Astrocyte of the cerebellum (primary cell): Measurements from ENCODE around the gene MAN2C1.

ENCODE experiments used
- DNase-seq: peaks from one replicate; pipeline ENCODE4 v3.0.0-alpha.2; 2011; ENCODE audit warnings: low read depth
- H3K4me3 ChIP-seq: 2 replicates; pipeline ENCODE4 v1.5.1; 2011; ENCODE audit warnings: mild to moderate bottlenecking, low read depth, low read length, moderate library complexity
- in situ Hi-C: cut with HindIII; loops from 2 replicates; pipeline ENCODE4 v1.10.0; 2017; ENCODE audit warnings: low sequenced_read_pairs
- TF ChIP-seq, protein P1 (sequence below): IDR thresholded peaks from 2 replicates; pipeline ENCODE4 v1.5.1; 2012; ENCODE audit warnings: low read length, low read depth, moderate library complexity, mild to moderate bottlenecking; ENCODE audit errors: missing control alignments

MAN2C1 gene

DNA sequence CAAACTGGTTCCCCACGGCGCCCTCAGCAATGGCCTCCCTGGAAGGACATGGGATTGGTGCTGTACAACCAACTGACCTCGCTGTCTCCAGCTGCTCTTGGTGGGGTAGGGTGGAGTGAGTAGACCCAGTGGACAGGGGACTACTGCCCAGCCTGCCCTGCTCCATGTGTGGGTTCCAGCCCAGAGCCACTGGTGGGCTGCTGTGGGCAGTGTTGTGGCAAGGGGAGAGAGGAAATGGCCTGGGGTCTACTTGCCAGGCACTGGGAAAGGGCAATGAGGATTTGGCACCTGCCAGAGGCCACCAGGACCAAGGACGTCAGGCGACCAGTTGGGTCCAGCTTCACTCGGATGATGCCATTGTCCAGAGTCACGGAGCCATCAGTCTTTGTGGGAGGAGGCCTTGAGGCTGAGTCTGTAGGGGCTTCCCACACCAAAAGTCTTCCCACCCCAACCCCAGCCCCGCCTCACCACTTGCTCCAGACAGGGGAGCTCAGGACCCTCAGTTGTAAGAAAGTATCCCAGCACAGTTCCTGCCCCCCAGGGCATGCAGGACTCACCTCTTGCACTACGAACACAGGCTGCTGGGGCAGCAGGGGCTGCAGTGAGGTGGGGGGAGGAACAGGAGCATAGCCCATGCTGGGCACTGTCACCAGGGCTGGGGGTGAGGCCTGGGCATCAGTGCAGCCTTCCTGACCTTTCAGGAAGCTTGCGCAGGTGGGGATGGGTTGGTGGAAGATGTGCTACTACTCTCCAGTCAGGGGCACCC lies 9.5 kb downstream of the MAN2C1 start:
- H3K4me3 ChIP-seq, result no peak overlapping the region
- TF ChIP-seq, protein P1, sequence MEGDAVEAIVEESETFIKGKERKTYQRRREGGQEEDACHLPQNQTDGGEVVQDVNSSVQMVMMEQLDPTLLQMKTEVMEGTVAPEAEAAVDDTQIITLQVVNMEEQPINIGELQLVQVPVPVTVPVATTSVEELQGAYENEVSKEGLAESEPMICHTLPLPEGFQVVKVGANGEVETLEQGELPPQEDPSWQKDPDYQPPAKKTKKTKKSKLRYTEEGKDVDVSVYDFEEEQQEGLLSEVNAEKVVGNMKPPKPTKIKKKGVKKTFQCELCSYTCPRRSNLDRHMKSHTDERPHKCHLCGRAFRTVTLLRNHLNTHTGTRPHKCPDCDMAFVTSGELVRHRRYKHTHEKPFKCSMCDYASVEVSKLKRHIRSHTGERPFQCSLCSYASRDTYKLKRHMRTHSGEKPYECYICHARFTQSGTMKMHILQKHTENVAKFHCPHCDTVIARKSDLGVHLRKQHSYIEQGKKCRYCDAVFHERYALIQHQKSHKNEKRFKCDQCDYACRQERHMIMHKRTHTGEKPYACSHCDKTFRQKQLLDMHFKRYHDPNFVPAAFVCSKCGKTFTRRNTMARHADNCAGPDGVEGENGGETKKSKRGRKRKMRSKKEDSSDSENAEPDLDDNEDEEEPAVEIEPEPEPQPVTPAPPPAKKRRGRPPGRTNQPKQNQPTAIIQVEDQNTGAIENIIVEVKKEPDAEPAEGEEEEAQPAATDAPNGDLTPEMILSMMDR, result no peak
- DNase-seq, result no peak
- in situ Hi-C loops, result no loop called here

DNA sequence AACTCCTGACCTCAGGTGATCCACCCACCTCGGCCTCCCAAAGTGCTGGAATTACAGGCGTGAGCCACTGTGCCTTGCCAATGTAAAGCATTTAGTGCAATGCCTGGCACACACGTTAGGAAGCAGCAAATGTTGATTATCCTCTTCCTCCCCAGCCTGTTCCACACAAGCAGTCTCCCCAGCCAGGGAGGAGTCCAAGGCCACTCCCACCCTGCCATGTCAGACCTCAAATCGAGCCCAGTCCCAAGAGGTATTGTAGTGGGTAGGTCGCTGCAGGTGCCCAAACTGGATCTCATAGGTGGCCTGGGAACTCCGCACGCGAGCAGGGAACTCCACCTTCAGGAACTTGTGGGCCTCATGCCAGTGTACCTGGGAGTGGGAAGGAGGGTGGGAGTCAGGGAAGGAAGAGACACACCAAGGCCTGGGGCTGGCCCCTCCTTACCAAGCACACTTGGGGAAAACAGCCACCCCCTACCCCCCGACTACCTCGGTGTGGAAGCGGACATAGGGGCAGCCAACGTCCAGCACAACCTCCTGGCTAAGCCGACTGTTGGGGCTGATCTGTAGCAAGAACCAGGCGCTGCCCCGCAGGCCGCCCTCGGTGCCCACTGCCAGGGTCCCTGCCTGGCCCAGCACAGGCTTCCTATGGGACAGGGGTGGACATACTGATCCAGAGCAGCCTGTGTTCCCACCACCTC lies 10.3 kb downstream of the MAN2C1 start:
- TF ChIP-seq, protein P1, result no peak
- DNase-seq, result no peak
- H3K4me3 ChIP-seq, result no peak overlapping the region
- in situ Hi-C loops, result no loop called here

DNA sequence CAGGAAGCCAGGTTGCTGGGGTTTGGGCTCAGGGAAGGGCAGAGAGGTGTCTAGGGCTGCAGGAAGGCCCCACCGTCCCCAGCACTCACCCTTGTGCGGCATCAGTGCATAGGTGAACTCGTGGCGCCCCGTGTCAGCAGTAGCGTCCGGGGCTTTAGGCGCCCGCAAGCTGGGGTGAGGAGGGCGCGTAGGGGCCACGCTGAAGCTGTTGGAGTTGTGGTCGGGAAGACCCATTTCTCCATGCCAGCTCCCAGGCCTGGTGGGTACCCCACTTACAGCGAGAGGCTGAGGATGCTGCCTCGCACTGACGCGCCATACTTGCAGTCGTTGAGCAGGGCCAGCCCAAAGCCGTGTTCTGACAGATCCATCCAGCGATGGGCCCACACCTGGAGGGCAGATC lies 11.9 kb downstream of the MAN2C1 start:
- in situ Hi-C loops, result no loop called here
- no peak overlapping the region for H3K4me3 ChIP-seq
- TF ChIP-seq, protein P1, result no peak
- no peak for DNase-seq

GRCh38 chr15:75356006-75356405 lies 12.4 kb downstream of the MAN2C1 start:
- in situ Hi-C loops, result no loop called here
- H3K4me3 ChIP-seq, result no peak overlapping the region
- no peak for DNase-seq
- TF ChIP-seq, protein P1, result no peak

- H3K4me3 ChIP-seq, result no peak overlapping the region
These were observed 13.0 kb downstream of the MAN2C1 start for GRCh38 chr15:75355369-75355768.

DNA sequence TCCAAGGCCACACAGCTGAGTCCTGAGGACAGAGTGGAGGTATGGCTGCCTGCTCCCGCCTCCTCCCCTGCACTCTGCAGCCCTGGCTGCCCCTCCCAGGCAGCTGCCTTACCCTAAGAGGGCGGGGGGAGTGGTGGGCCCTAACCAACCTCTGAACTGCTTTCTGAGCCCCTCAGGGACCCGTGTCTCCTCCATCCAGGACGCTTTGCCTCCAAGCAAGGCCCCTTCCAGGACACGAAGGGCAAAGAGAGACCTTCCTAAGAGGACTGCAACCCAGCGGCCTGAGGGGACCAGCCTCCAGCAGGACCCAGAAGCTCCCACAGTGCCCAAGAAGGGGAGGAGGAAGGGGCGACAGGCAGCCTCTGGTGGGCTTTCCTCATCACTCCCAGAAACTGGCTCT lies 14.0 kb downstream of the MAN2C1 start:
- in situ Hi-C loops, result no loop called here
- TF ChIP-seq, protein P1, result no peak
- DNase-seq, result no peak
- H3K4me3 ChIP-seq, result no peak overlapping the region

More at GRCh38 chr15:75355369-75355768, 13.0 kb downstream of the MAN2C1 start:
- no peak for DNase-seq
- in situ Hi-C loops, result no loop called here
- TF ChIP-seq, protein P1, result no peak
